Panc1 (cell line): Measurements from ENCODE around the gene SLC24A4.

Source experiments
- CTCF ChIP-seq: fragments of 450-650 bp; IDR thresholded peaks from 2 replicates; pipeline ENCODE4 v1.5.1; 2017; ENCODE audit warnings: mild to moderate bottlenecking
- POLR2AphosphoS5 ChIP-seq: IDR thresholded peaks from 2 replicates; pipeline ENCODE4 v1.6.1; 2012; ENCODE audit warnings: mild to moderate bottlenecking, low read depth, low read length, moderate library complexity
- REST ChIP-seq, 2 experiments: IDR thresholded peaks; 2 replicates each; pipeline ENCODE4 v1.6.1; 2011 to 2012; ENCODE audit warnings: low read depth in 2 of 2, control low read depth in 1 of 2, low read length in 1 of 2, mild to moderate bottlenecking in 1 of 2, moderate library complexity in 1 of 2; ENCODE audit not compliant: insufficient read depth in 1 of 2

GRCh38 chr14:92487513-92488133 lies 164.7 kb downstream of the SLC24A4 start:
- TF ChIP-seq CTCF: no peak
- no peak for TF ChIP-seq POLR2AphosphoS5
- TF ChIP-seq REST (IDR thresholded peaks at IDR 0.05; ENCODE audit: insufficient read depth in 1 of 2, low read depth in 2 of 2, low read length in 1 of 2): no peak
